IPS-20b (cell line): ENCODE results near the gene BRD3.
"Not testable (repeated sequence)": the region's sequence is repeated elsewhere in the genome, so short reads cannot be mapped to it uniquely, and the experiment has no call there.

Experiments used
- H3K27ac ChIP-seq: one replicate; pipeline ENCODE4 v1.5.1; 2013; ENCODE audit warnings: low read length
- H3K27me3 ChIP-seq: 2 replicates; pipeline ENCODE4 v1.6.1; 2013; ENCODE audit warnings: mild to moderate bottlenecking, low read length, inconsistent platforms; ENCODE audit not compliant: insufficient read depth
- H3K36me3 ChIP-seq: 2 replicates; pipeline ENCODE4 v1.6.1; 2013; ENCODE audit warnings: low read depth, mild to moderate bottlenecking, inconsistent platforms, low read length, moderate library complexity; ENCODE audit not compliant: insufficient read depth
- H3K4me1 ChIP-seq: 2 replicates; pipeline ENCODE4 v1.6.1; 2013; ENCODE audit warnings: mild to moderate bottlenecking, control low read depth, inconsistent platforms, low read length, moderate library complexity; ENCODE audit not compliant: insufficient read depth
- H3K4me3 ChIP-seq: 2 replicates; pipeline ENCODE4 v1.5.1; 2013; ENCODE audit warnings: mild to moderate bottlenecking, low read length, inconsistent platforms
- H3K9ac ChIP-seq: 2 replicates; pipeline ENCODE4 v1.6.1; 2013; ENCODE audit warnings: low read depth, mild to moderate bottlenecking, inconsistent platforms, low read length, moderate library complexity
- H3K9me3 ChIP-seq: 2 replicates; pipeline ENCODE4 v1.6.1; 2013; ENCODE audit warnings: mild to moderate bottlenecking, low read depth, low read length, inconsistent platforms; ENCODE audit not compliant: insufficient read depth

Gene BRD3

GRCh38 chr9:134083451-134083850 lies 15.6 kb upstream of the BRD3 start:
- no peak overlapping the region for H3K27ac ChIP-seq
- no peaks in the 10 kb centered on the region for H3K27me3 ChIP-seq
- H3K36me3 ChIP-seq, result no peaks in the 10 kb centered on the region
- H3K4me1 ChIP-seq, result no peaks in the 10 kb centered on the region
- H3K4me3 ChIP-seq, result no peak overlapping the region
- no peak overlapping the region for H3K9ac ChIP-seq
- no peaks in the 10 kb centered on the region; the same call in 1 of the 2 replicates for H3K9me3 ChIP-seq

GRCh38 chr9:134076644-134077043 lies 8.8 kb upstream of the BRD3 start:
- Histone ChIP-seq H3K4me1 (no peaks in the 10 kb centered on the region), H3K9ac (no peak overlapping the region), H3K36me3 (no peaks in the 10 kb centered on the region), H3K9me3 (peaks cover 10% of the 10 kb centered on the region), H3K4me3 (no peak overlapping the region), H3K27me3 (no peaks in the 10 kb centered on the region), H3K27ac (no peak overlapping the region)

GRCh38 chr9:134075689-134076088 lies 7.9 kb upstream of the BRD3 start:
- not testable (repeated sequence) for H3K9me3 ChIP-seq, H3K9ac ChIP-seq, H3K27ac ChIP-seq, H3K36me3 ChIP-seq, H3K4me1 ChIP-seq, H3K27me3 ChIP-seq, H3K4me3 ChIP-seq

GRCh38 chr9:134073500-134073899 lies 5.7 kb upstream of the BRD3 start:
- Histone ChIP-seq H3K4me3 (no peak overlapping the region), H3K27ac (no peak overlapping the region), H3K9me3 (peaks cover 10% of the 10 kb centered on the region), H3K36me3 (no peaks in the 10 kb centered on the region), H3K9ac (no peak overlapping the region), H3K27me3 (peaks cover 23% of the 10 kb centered on the region), H3K4me1 (no peaks in the 10 kb centered on the region)

- H3K9ac ChIP-seq, H3K4me1 ChIP-seq, H3K27ac ChIP-seq, H3K4me3 ChIP-seq, H3K36me3 ChIP-seq, H3K9me3 ChIP-seq: not testable (repeated sequence)
- peaks cover 23% of the 10 kb centered on the region for H3K27me3 ChIP-seq
Observed at GRCh38 chr9:134072683-134073082, 4.9 kb upstream of the BRD3 start.

GRCh38 chr9:134071149-134071548 lies 3.3 kb upstream of the BRD3 start:
- H3K4me1 ChIP-seq, result peaks cover under 1% of the 10 kb centered on the region; the same call in 1 of the 2 replicates
- no peak overlapping the region for H3K9ac ChIP-seq
- no peaks in the 10 kb centered on the region; the same call in 1 of the 2 replicates for H3K9me3 ChIP-seq
- no peak overlapping the region for H3K4me3 ChIP-seq
- H3K27me3 ChIP-seq, result peaks cover 23% of the 10 kb centered on the region
- H3K36me3 ChIP-seq, result no peaks in the 10 kb centered on the region
- no peak overlapping the region for H3K27ac ChIP-seq

- Histone ChIP-seq H3K9ac (no peak overlapping the region), H3K36me3 (no peaks in the 10 kb centered on the region), H3K9me3 (no peaks in the 10 kb centered on the region; the same call in 1 of the 2 replicates), H3K27ac (no peak overlapping the region), H3K4me1 (peaks cover 3% of the 10 kb centered on the region; the same call in 1 of the 2 replicates), H3K27me3 (peaks cover 23% of the 10 kb centered on the region), H3K4me3 (no peak overlapping the region)
Observed at GRCh38 chr9:134069480-134070399, 1.9 kb upstream of the BRD3 start.

GRCh38 chr9:134068744-134069479 lies 1.1 kb upstream of the BRD3 start:
- Histone ChIP-seq H3K27me3 (peaks cover 23% of the 10 kb centered on the region), H3K4me3 (peak overlapping the region; percentile 83), H3K27ac (no peak overlapping the region), H3K9ac (peak overlapping the region; percentile 76; the same call in 1 of the 2 replicates), H3K36me3 (no peaks in the 10 kb centered on the region), H3K9me3 (no peaks in the 10 kb centered on the region), H3K4me1 (peaks cover 3% of the 10 kb centered on the region; the same call in 1 of the 2 replicates)

- Histone ChIP-seq H3K36me3 (no peaks in the 10 kb centered on the region), H3K9me3 (no peaks in the 10 kb centered on the region), H3K4me1 (peaks cover 3% of the 10 kb centered on the region; the same call in 1 of the 2 replicates), H3K9ac (peak overlapping the region; percentile 96), H3K27me3 (peaks cover 23% of the 10 kb centered on the region), H3K4me3 (peak overlapping the region; percentile 95), H3K27ac (peak overlapping the region; percentile 70)
Observed at GRCh38 chr9:134066913-134067851, 644 bp downstream of the BRD3 start.

- Histone ChIP-seq H3K9me3 (no peaks in the 10 kb centered on the region), H3K27ac (peak overlapping the region; percentile 70), H3K36me3 (no peaks in the 10 kb centered on the region), H3K4me3 (peak overlapping the region; percentile 95), H3K4me1 (peaks cover 3% of the 10 kb centered on the region; the same call in 1 of the 2 replicates), H3K27me3 (peaks cover 23% of the 10 kb centered on the region), H3K9ac (peak overlapping the region; percentile 96)
Observed at GRCh38 chr9:134066526-134066912, 1.3 kb downstream of the BRD3 start.
